Ovary (tissue), 3 donors: ENCODE results near the gene SEMA3E.

Experiments
- CTCF ChIP-seq, 3 donors: fragments of 450-650 bp in 2 of 3; fragments of 200-600 bp in 1 of 3; IDR thresholded peaks; one replicate each; pipeline versions ENCODE4 v1.5.1 to v1.8.0; 2016 to 2022; ENCODE audit warnings: antibody characterized with exemption in 3 of 3, mild to moderate bottlenecking in 1 of 3
- EP300 ChIP-seq: sonication (generic); formaldehyde crosslinking; IDR thresholded peaks from one replicate; pipeline ENCODE4 v1.6.1; 2017; ENCODE audit warnings: antibody characterized with exemption
- POLR2A ChIP-seq: fragments of 450-650 bp; IDR thresholded peaks from one replicate; pipeline ENCODE4 v1.6.1; 2017; ENCODE audit warnings: antibody characterized with exemption, mild to moderate bottlenecking, moderate library complexity
- donor health status: DM: no; HTN: no; CAD: no.

- no peak for TF ChIP-seq POLR2A
- TF ChIP-seq CTCF (IDR thresholded peaks at IDR 0.05): no peak
- TF ChIP-seq EP300: no peak
These were observed 164.7 kb downstream of the SEMA3E start for GRCh38 chr7:83484266-83484665.
